Activated CD8-positive, alpha-beta memory T cell treated with anti-CD3 and anti-CD28 coated beads for 1 hour (primary cell): ENCODE data around the gene ENAH.

Experiments
- DNase-seq, 2 donors: peaks; one replicate each; pipeline ENCODE4 v3.0.0-alpha.2; 2020; ENCODE audit warnings: low read depth in 1 of 2; ENCODE audit errors: extremely low read depth in 1 of 2

Gene ENAH

GRCh38 chr1:225610539-225610938, 42.4 kb downstream of the ENAH start:
- DNase-seq: no peak

GRCh38 chr1:225608014-225608796, 44.7 kb downstream of the ENAH start:
- DNase-seq: no peak

- no peak for DNase-seq
Observed at GRCh38 chr1:225607355-225607754, 45.6 kb downstream of the ENAH start.

- no peak for DNase-seq
Observed at GRCh38 chr1:225603538-225604354, 49.2 kb downstream of the ENAH start.

DNA sequence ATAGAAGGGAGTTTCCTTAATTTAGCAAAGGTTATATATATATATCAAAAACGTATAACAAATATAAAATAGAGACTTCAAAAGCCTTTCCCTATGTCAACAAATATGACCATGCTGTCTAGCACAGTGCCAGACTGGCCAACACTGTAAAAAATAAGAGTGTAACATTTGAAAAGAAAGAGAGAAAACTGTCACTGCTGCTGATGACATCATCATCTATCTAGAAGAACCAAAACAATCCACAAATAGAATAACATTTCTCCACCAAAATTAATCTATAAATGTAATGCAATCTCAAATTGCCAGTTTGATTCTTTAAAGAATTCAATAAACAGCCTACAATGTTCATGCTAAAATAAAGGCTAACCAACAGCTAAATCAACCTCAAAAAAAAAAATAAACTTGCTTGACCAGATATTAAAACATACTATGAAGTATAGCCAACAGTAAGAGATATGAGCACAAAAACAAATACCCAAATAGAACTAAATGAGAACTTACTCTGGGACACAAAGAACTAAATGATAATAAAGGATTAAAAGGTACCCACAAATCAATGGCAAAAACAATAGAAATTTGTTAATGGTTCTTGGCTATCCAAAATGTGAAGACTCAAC, 50.2 kb downstream of the ENAH start:
- no peak for DNase-seq

- DNase-seq: no peak
Observed at GRCh38 chr1:225601902-225602589, 50.9 kb downstream of the ENAH start.

DNA sequence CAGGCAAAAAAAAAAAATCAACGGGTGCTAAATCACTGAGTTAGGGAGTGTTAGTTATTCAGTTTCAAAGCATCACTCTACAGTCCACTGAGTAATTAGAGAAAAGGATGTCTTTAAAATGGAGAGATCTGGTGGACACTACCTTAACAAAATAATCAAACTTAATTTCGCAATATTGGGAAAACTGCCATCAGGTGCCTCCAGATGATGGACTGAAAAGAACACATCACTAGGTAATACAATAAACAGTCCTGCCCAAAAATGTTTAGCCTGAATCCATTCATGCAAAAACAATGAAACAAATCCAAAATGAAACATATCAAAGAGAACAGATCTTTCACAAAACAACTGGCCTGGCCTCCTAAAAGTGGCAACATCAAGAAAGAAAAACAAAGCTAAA, 54.1 kb downstream of the ENAH start:
- no peak for DNase-seq

DNA sequence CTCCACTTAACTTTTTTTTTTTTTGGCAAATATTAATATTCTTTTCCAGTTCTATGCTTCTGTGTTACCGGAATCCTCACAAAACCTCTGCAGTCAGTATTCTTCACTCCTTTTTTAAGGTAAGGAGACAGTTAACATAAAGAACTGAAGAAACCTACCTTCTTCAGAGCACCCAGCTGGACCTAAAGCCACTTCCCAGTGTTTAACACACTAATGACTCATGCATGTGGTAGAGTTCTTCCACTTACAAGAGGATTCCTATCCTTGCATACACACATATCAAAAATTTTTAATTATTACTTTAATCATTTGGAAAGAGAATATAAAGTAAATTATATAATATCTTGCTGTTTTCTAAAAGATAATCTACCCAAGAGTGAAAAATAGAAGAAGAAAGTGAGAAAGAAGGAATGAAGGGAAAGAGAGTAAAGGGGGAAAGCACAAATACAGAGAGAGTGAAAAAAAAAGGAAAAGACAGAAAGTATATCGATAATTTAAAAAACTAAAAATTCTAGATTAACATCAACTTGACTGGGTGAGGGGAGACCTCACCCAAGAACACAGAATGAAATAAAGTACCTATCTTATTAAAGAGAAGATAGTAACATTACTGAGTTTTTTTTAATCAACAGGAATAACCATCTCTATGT, 54.9 kb downstream of the ENAH start:
- DNase-seq: no peak

- DNase-seq: no peak
Observed at GRCh38 chr1:225596736-225597135, 56.2 kb downstream of the ENAH start.

- no peak for DNase-seq
Observed at GRCh38 chr1:225595974-225596551, 56.9 kb downstream of the ENAH start.

GRCh38 chr1:225595452-225595851, 57.5 kb downstream of the ENAH start:
- no peak for DNase-seq

DNA sequence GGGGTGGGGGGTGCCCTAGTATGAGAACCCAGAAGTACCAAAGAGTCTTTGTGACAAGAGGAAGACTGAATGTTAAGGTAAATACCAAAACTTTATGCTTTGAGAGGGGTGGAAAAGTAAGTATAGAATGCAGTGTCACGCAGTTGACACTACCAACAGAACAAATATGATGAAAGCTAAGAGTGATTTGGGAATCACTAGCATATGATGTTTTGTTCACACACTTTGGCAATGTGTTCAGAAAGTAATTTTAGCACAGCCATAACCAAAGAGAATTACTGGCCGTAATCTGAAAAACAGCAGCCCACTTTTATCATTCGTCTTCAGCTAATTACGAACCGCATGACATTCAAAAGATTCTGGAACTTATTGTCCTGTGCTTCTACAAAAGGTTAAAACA, 59.5 kb downstream of the ENAH start:
- no peak for DNase-seq

- no peak for DNase-seq
Observed at GRCh38 chr1:225592362-225593025, 60.4 kb downstream of the ENAH start.

DNA sequence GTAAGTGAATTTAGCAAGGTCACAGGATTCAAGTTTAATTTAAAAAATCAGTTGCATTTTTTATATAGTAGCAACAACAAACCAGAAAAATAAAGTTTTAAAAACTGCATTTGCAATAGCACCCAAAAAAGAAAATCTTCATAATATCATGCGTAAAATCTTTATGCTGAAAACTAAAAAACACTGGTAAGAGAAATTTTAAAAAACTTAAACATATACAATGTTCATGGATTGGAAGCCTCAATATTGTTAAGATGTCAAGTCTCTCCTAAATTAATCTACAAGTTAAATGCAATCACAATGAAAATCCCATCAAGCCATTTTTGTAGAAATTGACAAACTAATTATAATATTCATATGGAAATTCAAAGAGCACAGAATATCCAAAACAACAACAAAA, 65.6 kb downstream of the ENAH start:
- no peak for DNase-seq

DNA sequence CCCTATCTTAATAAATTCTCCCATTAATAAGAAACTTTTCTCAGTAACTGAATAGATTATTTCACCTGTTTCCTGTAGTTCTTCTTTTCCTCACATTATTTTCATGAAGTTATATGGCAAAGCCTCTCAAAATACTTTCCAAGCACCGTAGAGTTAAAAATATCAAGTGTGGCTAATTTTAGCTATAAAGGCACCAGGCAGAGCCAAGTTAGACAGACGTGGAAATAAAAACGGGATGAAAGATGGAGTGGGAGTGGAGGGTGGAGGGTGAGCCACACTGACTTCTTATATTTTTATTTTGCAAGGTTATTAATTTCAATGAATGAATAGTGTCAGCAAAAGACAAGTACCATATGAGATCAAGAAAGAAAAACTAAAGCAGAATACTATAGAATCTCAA, 71.7 kb downstream of the ENAH start:
- DNase-seq: no peak

GRCh38 chr1:225580238-225581099, 72.5 kb downstream of the ENAH start:
- DNase-seq: no peak

- no peak for DNase-seq
Observed at GRCh38 chr1:225578251-225578977, 74.5 kb downstream of the ENAH start.

GRCh38 chr1:225577241-225577640, 75.7 kb downstream of the ENAH start:
- DNase-seq: no peak
